GM12891 (cell line): ENCODE data around the gene RAP1GAP.

Experiments used
- PAX5 ChIP-seq: IDR thresholded peaks from 2 replicates; pipeline ENCODE4 v1.6.1; 2011; ENCODE audit warnings: low read length, moderate library complexity, mild to moderate bottlenecking; ENCODE audit not compliant: insufficient read depth, severe bottlenecking
- POLR2A ChIP-seq: IDR thresholded peaks from 2 replicates; pipeline ENCODE4 v1.6.1; 2011; ENCODE audit warnings: low read depth, low read length, control low read depth
- POLR2AphosphoS5 ChIP-seq: IDR thresholded peaks from 2 replicates; pipeline ENCODE4 v1.6.1; 2011; ENCODE audit warnings: low read depth, low read length, control low read depth
- POU2F2 ChIP-seq: IDR thresholded peaks from 2 replicates; pipeline ENCODE4 v1.6.1; 2011; ENCODE audit warnings: low read depth, mild to moderate bottlenecking, control low read depth, low read length, moderate library complexity
- SPI1 ChIP-seq: IDR thresholded peaks from 2 replicates; pipeline ENCODE4 v1.6.1; 2011; ENCODE audit warnings: low read depth, low read length, control low read depth
- TAF1 ChIP-seq: IDR thresholded peaks from 2 replicates; pipeline ENCODE4 v1.6.1; 2011; ENCODE audit warnings: low read depth, low read length, control low read depth

DNA sequence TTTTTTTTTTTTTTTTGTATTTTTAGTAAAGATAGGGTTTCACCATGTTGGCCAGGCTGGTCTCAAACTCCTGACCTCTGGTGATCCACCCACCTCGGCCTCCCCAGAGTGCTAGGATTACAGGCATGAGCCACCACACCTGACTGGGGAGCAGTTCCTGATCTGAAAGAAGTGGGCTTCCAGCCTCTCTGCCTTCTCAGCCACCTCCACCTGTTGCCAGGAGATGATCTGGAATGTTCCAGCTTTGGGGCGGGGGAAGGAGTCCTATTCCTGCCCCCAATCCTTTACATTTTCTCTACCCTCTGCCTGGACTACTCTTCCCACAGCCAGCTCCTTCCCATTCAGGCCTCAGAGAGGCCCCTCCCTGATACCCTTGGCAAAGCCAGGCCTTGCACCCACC is 28.1 kb downstream of the RAP1GAP start:
- TF ChIP-seq POLR2A (no peak), POLR2AphosphoS5 (no peak), TAF1 (no peak), SPI1 (no peak), POU2F2 (no peak), PAX5 (no peak)
